GM12878 (cell line): ENCODE data around the gene MLEC. TPM values are rescaled to one million over a fixed set of nuclear protein-coding genes. Genes with fewer than 3 reads are reported as not detected.

ENCODE experiments used
- ATAC-seq: fragments of 200-7000 bp; cut with Tn5 transposase; 3 replicates; pipeline ENCODE4 v1.9.1; 2020; ENCODE audit warnings: mild to moderate bottlenecking, moderate library complexity
- BruUV-seq: library from RNA; stranded (reverse); fragments of 400-500 nt; replicated peaks from 2 replicates; lab custom pipeline; 2021; lab: Mats Ljungman, UMichigan
- CTCF ChIA-PET: fragments of 300-600 bp; sonication (Branson Sonifier 250); formaldehyde crosslinking; extraction: SDS; loops from one replicate; lab custom pipeline; 2021; ENCODE audit warnings: inconsistent platforms; lab: Yijun Ruan, JAX
- POLR2A ChIA-PET: fragments of 350-600 bp; formaldehyde crosslinking; extraction: SDS; loops from one replicate; lab custom pipeline; 2021; ENCODE audit warnings: inconsistent platforms; lab: Charles Lee
- RAD21 ChIA-PET: fragments of 300-600 bp; sonication (Branson Sonifier 250); formaldehyde crosslinking; loops from one replicate; lab custom pipeline; 2023; ENCODE audit warnings: antibody characterized with exemption; ENCODE audit not compliant: unreplicated experiment; lab: Charles Lee
- SMC1A ChIA-PET: fragments of 300-600 bp; sonication (Branson Sonifier 250); formaldehyde crosslinking; loops from one replicate; lab custom pipeline; 2023; ENCODE audit not compliant: unreplicated experiment, uncharacterized antibody; lab: Charles Lee
- DNase-seq: peaks from one replicate; pipeline ENCODE4 v3.0.0-alpha.2; 2011; ENCODE audit warnings: low read depth, low spot score
- FAIRE-seq: peaks from 3 replicates; lab custom pipeline; 2011; peaks lifted over from hg19 to GRCh38; lab: Jason Lieb, UNC
- H2AFZ ChIP-seq: 2 replicates; pipeline ENCODE4 v1.6.0; 2011; ENCODE audit warnings: low read depth, low read length, control low read depth; ENCODE audit not compliant: control insufficient read depth
- H3K27ac ChIP-seq: 2 replicates; pipeline ENCODE4 v1.5.1; 2011; ENCODE audit warnings: control low read depth; ENCODE audit not compliant: control insufficient read depth, insufficient read depth
- H3K27me3 ChIP-seq, 2 experiments: replicated peaks in 1 of 2; 2 replicates each; pipeline versions ENCODE4 v1.6.0 to v1.6.1; 2011; ENCODE audit warnings: low read length in 1 of 2; ENCODE audit not compliant: control insufficient read depth in 2 of 2, insufficient read depth in 2 of 2
- H3K36me3 ChIP-seq, 2 experiments: 2 replicates each; pipeline ENCODE4 v1.5.1; 2011; ENCODE audit warnings: low read length in 1 of 2; ENCODE audit not compliant: control insufficient read depth in 2 of 2, insufficient read depth in 2 of 2
- H3K4me1 ChIP-seq: 2 replicates; pipeline ENCODE4 v1.6.1; 2011; ENCODE audit warnings: mild to moderate bottlenecking, low read length, moderate library complexity, mixed read lengths; ENCODE audit not compliant: control insufficient read depth, insufficient read depth
- H3K4me2 ChIP-seq: 2 replicates; pipeline ENCODE4 v1.6.0; 2011; ENCODE audit warnings: control low read depth; ENCODE audit not compliant: control insufficient read depth, insufficient read depth
- H3K4me3 ChIP-seq: fragments of 200-600 bp; sonication (generic); 2 replicates; pipeline ENCODE4 v1.5.1; 2016
- H3K79me2 ChIP-seq: 2 replicates; pipeline ENCODE4 v1.6.0; 2011; ENCODE audit warnings: low read length; ENCODE audit not compliant: control insufficient read depth, insufficient read depth
- H3K9ac ChIP-seq: 2 replicates; pipeline ENCODE4 v1.8.0; 2011; ENCODE audit warnings: low read length, control low read depth, mixed read lengths; ENCODE audit not compliant: control insufficient read depth, insufficient read depth
- H3K9me3 ChIP-seq: replicated peaks from 3 replicates; pipeline ENCODE4 v1.5.1; 2011; ENCODE audit warnings: mild to moderate bottlenecking, low read length; ENCODE audit not compliant: control insufficient read depth, insufficient read depth
- H4K20me1 ChIP-seq: 2 replicates; pipeline ENCODE4 v1.6.0; 2011; ENCODE audit not compliant: control insufficient read depth, insufficient read depth
- CBX5 ChIP-seq: sonication (generic); IDR thresholded peaks from 2 replicates; pipeline ENCODE4 v1.6.1; 2016; ENCODE audit warnings: low read depth, moderate library complexity, mild to moderate bottlenecking, inconsistent platforms
- CREB1 ChIP-seq: IDR thresholded peaks from 2 replicates; pipeline ENCODE4 v1.6.1; 2012; ENCODE audit warnings: low read depth, mild to moderate bottlenecking, inconsistent platforms
- EZH2 ChIP-seq: IDR thresholded peaks from 2 replicates; pipeline ENCODE4 v1.6.1; 2012; ENCODE audit warnings: low read depth, mild to moderate bottlenecking, control low read depth, inconsistent platforms, low read length, borderline replicate concordance; ENCODE audit not compliant: control insufficient read depth
- HDAC6 ChIP-seq: fragments of 200-600 bp; sonication (generic); IDR thresholded peaks from one replicate; pipeline ENCODE4 v1.8.0; 2017; ENCODE audit warnings: antibody characterized with exemption; ENCODE audit not compliant: unreplicated experiment
- IRF3 ChIP-seq: fragments of 450-650 bp; IDR thresholded peaks from 2 replicates; pipeline ENCODE4 v1.6.1; 2014; ENCODE audit warnings: mild to moderate bottlenecking
- MAX ChIP-seq: IDR thresholded peaks from 2 replicates; pipeline ENCODE4 v1.6.1; 2012; ENCODE audit warnings: low read depth, low read length, improper control_type of control experiment
- NBN ChIP-seq: fragments of 450-650 bp; IDR thresholded peaks from 2 replicates; pipeline ENCODE4 v1.6.1; 2016
- NR2F1 ChIP-seq: fragments of 450-650 bp; conservative IDR thresholded peaks from 2 replicates; pipeline ENCODE4 v1.6.1; 2017; ENCODE audit warnings: mild to moderate bottlenecking
- RELB ChIP-seq: fragments of 450-650 bp; IDR thresholded peaks from 2 replicates; pipeline ENCODE4 v1.6.1; 2017; ENCODE audit warnings: low read depth, mild to moderate bottlenecking, moderate library complexity
- SIN3A ChIP-seq: IDR thresholded peaks from 2 replicates; pipeline ENCODE4 v1.6.1; 2012; ENCODE audit warnings: low read depth, low read length, improper control_type of control experiment
- SMAD5 ChIP-seq: IDR thresholded peaks from 2 replicates; pipeline ENCODE4 v1.6.1; 2016; ENCODE audit warnings: antibody characterized with exemption, low read depth
- SUPT20H ChIP-seq: IDR thresholded peaks from 2 replicates; pipeline ENCODE4 v1.6.1; 2011; ENCODE audit warnings: low read depth, mild to moderate bottlenecking, low read length, moderate library complexity, borderline replicate concordance; ENCODE audit not compliant: control insufficient read depth
- WRNIP1 ChIP-seq: IDR thresholded peaks from 2 replicates; pipeline ENCODE4 v1.6.1; 2011; ENCODE audit warnings: low read depth, low read length, improper control_type of control experiment, borderline replicate concordance
- YBX1 ChIP-seq: fragments of 450-650 bp; IDR thresholded peaks from 2 replicates; pipeline ENCODE4 v1.6.1; 2016; ENCODE audit warnings: antibody characterized with exemption
- ZBTB4 ChIP-seq: fragments of 450-650 bp; formaldehyde crosslinking; IDR thresholded peaks from 2 replicates; pipeline ENCODE4 v1.4.0; 2022; ENCODE audit warnings: mild to moderate bottlenecking, moderate library complexity
- ZNF217 ChIP-seq: fragments of 450-650 bp; IDR thresholded peaks from 2 replicates; pipeline ENCODE4 v1.6.1; 2017; ENCODE audit warnings: antibody characterized with exemption, mild to moderate bottlenecking
- WGBS: methylation state at CpG from one replicate; pipeline ENCODE4 v1.1.6; 2016; ENCODE audit warnings: low lambda C conversion rate; ENCODE audit not compliant: insufficient replicate concordance, insufficient coverage; ENCODE audit errors: missing lambda C conversion rate; 5-methylcytosine and 5-hydroxymethylcytosine counted together
- in situ Hi-C: fragments of 300-500 bp; cut with MboI; formaldehyde crosslinking; loops from 9 replicates; pipeline ENCODE4 v1.14.3; 2018; ENCODE audit warnings: mixed read lengths
- intact Hi-C: fragments of 100-400 bp; cut with micrococcal nuclease; formaldehyde crosslinking; loops from one replicate; pipeline ENCODE4 v1.14.2; 2022; ENCODE audit not compliant: unreplicated experiment
- polyA plus RNA-seq, 11 experiments: library from polyadenylated mRNA; depleted of rRNA in 4 of 11; unstranded in 6 of 11; stranded (reverse) in 5 of 11; fragments of >200 nt; fragmentation: Nextera tagmentation in 4 of 11; fragmentation: Illumina TruSeq in 1 of 11; extraction: Ambion mirVana in 4 of 11; extraction: Trizol in 1 of 11; gene quantifications; 1 replicate in 1 of 11; 2 replicates in 10 of 11; pipeline versions ENCODE4 v1.2.1 to v1.2.3, GENCODE V29; 2011 to 2016; ENCODE audit warnings: inconsistent platforms in 2 of 11, missing spikeins in 2 of 11, low read depth in 1 of 11
- total RNA-seq, 4 experiments: library from RNA; depleted of rRNA in 3 of 4; stranded (reverse); fragments of >200 nt in 3 of 4; fragmentation: Illumina TruSeq in 1 of 4; extraction: Trizol in 1 of 4; gene quantifications; 2 replicates each; pipeline versions ENCODE4 v1.2.1 to v1.2.3, GENCODE V29; 2013 to 2021

The MLEC gene
- total and polyA plus RNA-seq, 10 of the 15 experiments (the other 5 are each of a cell fraction or from before 2014, with no cell fraction given): 26.7 to 172 (median 103) TPM

GRCh38 chr12:120706029-120706428 lies 19.1 kb downstream of the MLEC start (continued):
- TF ChIP-seq CREB1: no peak

- 96% methylated on average over 4 of the region's 4 CpGs for WGBS
- no peak overlapping the region for H3K27ac ChIP-seq
- ChIA-PET RAD21 (interaction anchor here (1.0 to 3.9 kb wide), 2 partner anchors 20 to 41 kb away, joined by 3 to 24 read pairs; partner anchors contain the start of gene MLEC), CTCF (interaction anchor here (1.1 to 5.5 kb wide), 4 partner anchors 17 to 126 kb away, joined by 3 to 88 read pairs (median 16); partner anchors contain the start of gene POP5), SMC1A (interaction anchor here (0.9 to 5.3 kb wide), 6 partner anchors 10 to 263 kb away, joined by 3 to 68 read pairs (median 6); no protein-coding TSS in a partner anchor), POLR2A (interaction anchor here (0.5 to 3.5 kb wide), 6 partner anchors 10 to 1143 kb away, joined by 3 to 21 read pairs (median 4); no protein-coding TSS in a partner anchor)
- H3K27me3 ChIP-seq: no peaks in the 10 kb centered on the region
- no TSS peak for BruUV-seq
- DNase-seq: no peak
- FAIRE-seq: no peak
- H3K36me3 ChIP-seq: peaks cover 1 to 8% of the 10 kb centered on the region in 2 experiments
- in situ Hi-C loops: no loop called here
- intact Hi-C loops: no loop called here
- no peak overlapping the region for H3K4me2 ChIP-seq
- ATAC-seq: no peak
- no peak overlapping the region for H2AFZ ChIP-seq
- peaks cover 15% of the 10 kb centered on the region for H3K79me2 ChIP-seq
- H4K20me1 ChIP-seq: no peaks in the 10 kb centered on the region
- H3K4me3 ChIP-seq: no peak overlapping the region
- TF ChIP-seq SIN3A: no peak
- TF ChIP-seq YBX1: no peak
- TF ChIP-seq CBX5: no peak
- TF ChIP-seq EZH2: no peak
- no peak for TF ChIP-seq NBN
- TF ChIP-seq ZBTB4 (CRISPR knock-in tag): no peak
- no peak for TF ChIP-seq RELB
- no peak for TF ChIP-seq SUPT20H
- no peak for TF ChIP-seq ZNF217
- TF ChIP-seq HDAC6: no peak
- TF ChIP-seq SMAD5: no peak
- TF ChIP-seq NR2F1: no peak
- TF ChIP-seq MAX: no peak
- no peak for TF ChIP-seq IRF3
- TF ChIP-seq WRNIP1: no peak
- no peak overlapping the region for H3K9ac ChIP-seq
- H3K4me1 ChIP-seq: peaks cover 13% of the 10 kb centered on the region
- no peaks in the 10 kb centered on the region for H3K9me3 ChIP-seq
These were observed 21.7 kb downstream of the MLEC start for GRCh38 chr12:120708651-120709050.
